Parathyroid adenoma (tissue), 2 donors: Measurements from ENCODE around the gene IGSF6.
"Not testable (repeated sequence)": the region's sequence is repeated elsewhere in the genome, so short reads cannot be mapped to it uniquely, and the experiment has no call there.

ENCODE experiments used
- H2AFZ ChIP-seq: fragments of 300-600 bp; sonication (generic); one replicate; pipeline ENCODE4 v1.7.0; 2017; ENCODE audit warnings: antibody characterized with exemption, mild to moderate bottlenecking
- H3K27ac ChIP-seq: fragments of 300-600 bp; sonication (generic); one replicate; pipeline ENCODE4 v1.7.0; 2017
- H3K27me3 ChIP-seq: fragments of 300-600 bp; sonication (generic); one replicate; pipeline ENCODE4 v1.7.0; 2017; ENCODE audit warnings: low read length; ENCODE audit not compliant: control insufficient read depth, insufficient read depth
- H3K36me3 ChIP-seq: fragments of 300-600 bp; sonication (generic); one replicate; pipeline ENCODE4 v1.7.0; 2017; ENCODE audit warnings: low read length; ENCODE audit not compliant: control insufficient read depth, insufficient read depth
- H3K4me1 ChIP-seq: fragments of 300-600 bp; sonication (generic); one replicate; pipeline ENCODE4 v1.7.0; 2017; ENCODE audit warnings: control low read depth
- H3K4me2 ChIP-seq: fragments of 300-600 bp; sonication (generic); one replicate; pipeline ENCODE4 v1.7.0; 2017; ENCODE audit warnings: low read length
- H3K4me3 ChIP-seq: fragments of 300-600 bp; sonication (generic); one replicate; pipeline ENCODE4 v1.7.0; 2017; ENCODE audit warnings: low read depth, low read length
- H3K79me2 ChIP-seq: fragments of 300-600 bp; sonication (generic); one replicate; pipeline ENCODE4 v1.7.0; 2017; ENCODE audit warnings: control low read depth
- H3K9ac ChIP-seq: fragments of 300-600 bp; sonication (generic); one replicate; pipeline ENCODE4 v1.7.0; 2017; ENCODE audit warnings: mild to moderate bottlenecking
- H3K9me3 ChIP-seq: fragments of 300-600 bp; sonication (generic); one replicate; pipeline ENCODE4 v1.7.0; 2017; ENCODE audit warnings: low read length; ENCODE audit not compliant: control insufficient read depth
- CTCF ChIP-seq: fragments of 300-600 bp; sonication (generic); IDR thresholded peaks from one replicate; pipeline ENCODE4 v1.7.0; 2017; ENCODE audit warnings: antibody characterized with exemption, mild to moderate bottlenecking
- donor health status: primary hyperparathyroidism.

IGSF6 gene

GRCh38 chr16:21652453-21652852 is at the start of gene IGSF6:
Gene IGSF6, minus strand, starts transcription at chr16:21652608. Its CDS starts 10 bp downstream, at chr16:21652598.
- Histone ChIP-seq H3K36me3 (no peaks in the 10 kb centered on the region), H3K79me2 (peaks cover 11% of the 10 kb centered on the region), H3K27ac (no peak within 1 kb of the TSS), H2AFZ (no peak within 1 kb of the TSS), H3K27me3 (no peaks in the 10 kb centered on the region), H3K4me2 (no peak within 1 kb of the TSS), H3K9ac (no peak within 1 kb of the TSS), H3K4me3 (no peak within 1 kb of the TSS), H3K9me3 (no peaks in the 10 kb centered on the region), H3K4me1 (no peaks in the 10 kb centered on the region)
- no peak for TF ChIP-seq CTCF

- Histone ChIP-seq H2AFZ (no peak overlapping the region), H3K27ac (no peak overlapping the region), H3K36me3 (no peaks in the 10 kb centered on the region), H3K9me3 (no peaks in the 10 kb centered on the region), H3K4me2 (no peak overlapping the region), H3K4me1 (no peaks in the 10 kb centered on the region), H3K4me3 (no peak overlapping the region), H3K9ac (no peak overlapping the region), H3K27me3 (no peaks in the 10 kb centered on the region), H3K79me2 (no peaks in the 10 kb centered on the region)
- TF ChIP-seq CTCF: no peak
Measured at GRCh38 chr16:21701271-21701670, 48.9 kb upstream of the IGSF6 start.

GRCh38 chr16:21698169-21699032 is 46.0 kb upstream of the IGSF6 start:
- Histone ChIP-seq H3K4me1 (no peaks in the 10 kb centered on the region), H3K36me3 (no peaks in the 10 kb centered on the region), H3K4me3 (no peak overlapping the region), H3K9me3 (no peaks in the 10 kb centered on the region), H3K4me2 (no peak overlapping the region), H3K79me2 (no peaks in the 10 kb centered on the region), H2AFZ (no peak overlapping the region), H3K27me3 (no peaks in the 10 kb centered on the region), H3K9ac (no peak overlapping the region), H3K27ac (no peak overlapping the region)
- TF ChIP-seq CTCF: no peak

- no peak overlapping the region for H3K4me3 ChIP-seq
- no peak overlapping the region for H3K4me2 ChIP-seq
- H3K9ac ChIP-seq: no peak overlapping the region
- H3K36me3 ChIP-seq: no peaks in the 10 kb centered on the region
- H2AFZ ChIP-seq: no peak overlapping the region
- no peaks in the 10 kb centered on the region for H3K9me3 ChIP-seq
- H3K79me2 ChIP-seq: no peaks in the 10 kb centered on the region
- TF ChIP-seq CTCF: no peak
- no peak overlapping the region for H3K27ac ChIP-seq
- H3K4me1 ChIP-seq: no peaks in the 10 kb centered on the region
- no peaks in the 10 kb centered on the region for H3K27me3 ChIP-seq
Measured at GRCh38 chr16:21697032-21697431, 44.6 kb upstream of the IGSF6 start.

GRCh38 chr16:21694609-21695008 is 42.2 kb upstream of the IGSF6 start:
- Histone ChIP-seq H3K27ac (no peak overlapping the region), H3K9ac (no peak overlapping the region), H3K27me3 (no peaks in the 10 kb centered on the region), H3K4me2 (no peak overlapping the region), H3K4me3 (no peak overlapping the region), H3K36me3 (no peaks in the 10 kb centered on the region), H2AFZ (no peak overlapping the region), H3K4me1 (no peaks in the 10 kb centered on the region), H3K9me3 (no peaks in the 10 kb centered on the region), H3K79me2 (no peaks in the 10 kb centered on the region)
- TF ChIP-seq CTCF: no peak

GRCh38 chr16:21690967-21691366 is 38.6 kb upstream of the IGSF6 start:
- H3K36me3 ChIP-seq, H3K4me2 ChIP-seq, H3K4me1 ChIP-seq, H3K4me3 ChIP-seq, H3K9me3 ChIP-seq, H3K27me3 ChIP-seq, H3K9ac ChIP-seq, H2AFZ ChIP-seq, H3K27ac ChIP-seq, H3K79me2 ChIP-seq: not testable (repeated sequence)
